Left cardiac atrium (tissue), 4 donors: ENCODE results near the gene SRSF8. TPM values are rescaled to one million over a fixed set of nuclear protein-coding genes. Genes with fewer than 3 reads are reported as not detected.

Experiments used
- ATAC-seq, 2 donors: fragments of 200-7000 bp; cut with Tn5 transposase; one replicate each; pipeline ENCODE4 v1.9.1; 2020; ENCODE audit warnings: mild to moderate bottlenecking in 2 of 2, moderate library complexity in 2 of 2
- DNase-seq: peaks from one replicate; pipeline ENCODE4 v3.0.0-alpha.2; 2020
- intact Hi-C, 2 donors: fragments of 100-400 bp; cut with DNase I; formaldehyde crosslinking; loops; one replicate each; pipeline versions ENCODE4 v1.14.1 to v1.15.1; 2022 to 2023
- total RNA-seq, 2 donors: library from RNA; stranded (reverse); fragmentation: NEBNext Ultra II Directional; extraction: Animal tissue kit (Norgen Biotek cat#: 25700); gene quantifications; one replicate each; pipeline ENCODE4 v1.2.1, GENCODE V29; 2021
- donor health status: DM: no; HTN: yes; CAD: no.
- donor health status: DM: no; HTN: yes; CAD: no; lungs with severe emphysema.
- donor health status: DM: yes; HTN: yes; CAD: no.
- donor health status: Dilated cardiomyopathy.

SRSF8 gene
- total RNA-seq, 2 donors from 2014 or later: 23.5 to 37.2 TPM

GRCh38 chr11:95089620-95090542 lies 23.2 kb downstream of the SRSF8 start, which contains the start of gene ENDOD1:
TSS of gene ENDOD1 (plus strand) at chr11:95089846. CDS start at chr11:95089928, 82 bp downstream.
- ATAC-seq: peak; percentile 98 to 99
- DNase-seq: peak; percentile 88
- intact Hi-C loops: loop anchor here in 1 of 2 donors (10.0 kb wide), 1 partner anchor 55 kb away; no protein-coding TSS in a partner anchor

- ATAC-seq: no peak
- no peak for DNase-seq
- intact Hi-C loops: loop anchor here in 1 of 2 donors (10.0 kb wide), 1 partner anchor 53 kb away; no protein-coding TSS in a partner anchor
Measured at GRCh38 chr11:95091663-95092180, 25.0 kb downstream of the SRSF8 start.

- intact Hi-C loops: loop anchor here in 1 of 2 donors (10.0 kb wide), 1 partner anchor 52 kb away; no protein-coding TSS in a partner anchor
- DNase-seq (no peak), ATAC-seq (no peak)
Measured at GRCh38 chr11:95092549-95093324, 26.0 kb downstream of the SRSF8 start.

GRCh38 chr11:95093548-95093947 lies 26.8 kb downstream of the SRSF8 start:
- ATAC-seq (no peak), DNase-seq (no peak)
- intact Hi-C loops: loop anchor here in 1 of 2 donors (10.0 kb wide), 1 partner anchor 51 kb away; no protein-coding TSS in a partner anchor

- intact Hi-C loops: loop anchor here in 1 of 2 donors (10.0 kb wide), 1 partner anchor 49 kb away; no protein-coding TSS in a partner anchor
- peak in 1 of 2 donors; percentile 54 for ATAC-seq
- no peak for DNase-seq
Measured at GRCh38 chr11:95095858-95096587, 29.3 kb downstream of the SRSF8 start.

GRCh38 chr11:95097209-95097608 lies 30.5 kb downstream of the SRSF8 start:
- ATAC-seq: no peak
- no peak for DNase-seq
- intact Hi-C loops: loop anchor here in 1 of 2 donors (10.0 kb wide), 1 partner anchor 48 kb away; no protein-coding TSS in a partner anchor

- no peak for ATAC-seq
- DNase-seq: no peak
- intact Hi-C loops: loop anchor here in 1 of 2 donors (10.0 kb wide), 1 partner anchor 46 kb away; no protein-coding TSS in a partner anchor
Measured at GRCh38 chr11:95098826-95099225, 32.1 kb downstream of the SRSF8 start.

GRCh38 chr11:95100191-95100648 lies 33.5 kb downstream of the SRSF8 start:
- DNase-seq (no peak), ATAC-seq (no peak)
- intact Hi-C loops: no loop called here

- ATAC-seq: no peak
Measured at GRCh38 chr11:95100856-95101507, 34.3 kb downstream of the SRSF8 start.

GRCh38 chr11:95101935-95102334 lies 35.2 kb downstream of the SRSF8 start:
- DNase-seq: no peak
- ATAC-seq: no peak
- intact Hi-C loops: no loop called here

More at GRCh38 chr11:95100856-95101507, 34.3 kb downstream of the SRSF8 start:
- DNase-seq: no peak
- intact Hi-C loops: no loop called here

GRCh38 chr11:95102733-95103132 lies 36.0 kb downstream of the SRSF8 start:
- ATAC-seq: no peak
- intact Hi-C loops: no loop called here
- DNase-seq: no peak

GRCh38 chr11:95103701-95104100 lies 37.0 kb downstream of the SRSF8 start:
- no peak for DNase-seq
- no peak for ATAC-seq
- intact Hi-C loops: no loop called here

- intact Hi-C loops: no loop called here
- DNase-seq: no peak
- no peak for ATAC-seq
Measured at GRCh38 chr11:95104121-95104830, 37.6 kb downstream of the SRSF8 start.

- intact Hi-C loops: no loop called here
- DNase-seq (no peak), ATAC-seq (no peak)
Measured at GRCh38 chr11:95104856-95105255, 38.1 kb downstream of the SRSF8 start.

GRCh38 chr11:95108159-95108611 lies 41.5 kb downstream of the SRSF8 start:
- intact Hi-C loops: no loop called here
- ATAC-seq: peak; percentile 65 to 92
- peak; percentile 74 for DNase-seq

GRCh38 chr11:95108671-95109551 lies 42.2 kb downstream of the SRSF8 start:
- intact Hi-C loops: no loop called here
- ATAC-seq: peak; percentile 23 to 84
- DNase-seq: no peak
